Activated CD8-positive, alpha-beta memory T cell treated with anti-CD3 and anti-CD28 coated beads for 4 hours (primary cell): ENCODE measurements around the gene KCNJ18.
"Not testable (repeated sequence)": the region's sequence is repeated elsewhere in the genome, so short reads cannot be mapped to it uniquely, and the experiment has no call there.

Experiments
- DNase-seq, 2 donors: peaks; one replicate each; pipeline ENCODE4 v3.0.0-alpha.2; 2020; ENCODE audit warnings: low read depth in 2 of 2

The KCNJ18 gene

DNA sequence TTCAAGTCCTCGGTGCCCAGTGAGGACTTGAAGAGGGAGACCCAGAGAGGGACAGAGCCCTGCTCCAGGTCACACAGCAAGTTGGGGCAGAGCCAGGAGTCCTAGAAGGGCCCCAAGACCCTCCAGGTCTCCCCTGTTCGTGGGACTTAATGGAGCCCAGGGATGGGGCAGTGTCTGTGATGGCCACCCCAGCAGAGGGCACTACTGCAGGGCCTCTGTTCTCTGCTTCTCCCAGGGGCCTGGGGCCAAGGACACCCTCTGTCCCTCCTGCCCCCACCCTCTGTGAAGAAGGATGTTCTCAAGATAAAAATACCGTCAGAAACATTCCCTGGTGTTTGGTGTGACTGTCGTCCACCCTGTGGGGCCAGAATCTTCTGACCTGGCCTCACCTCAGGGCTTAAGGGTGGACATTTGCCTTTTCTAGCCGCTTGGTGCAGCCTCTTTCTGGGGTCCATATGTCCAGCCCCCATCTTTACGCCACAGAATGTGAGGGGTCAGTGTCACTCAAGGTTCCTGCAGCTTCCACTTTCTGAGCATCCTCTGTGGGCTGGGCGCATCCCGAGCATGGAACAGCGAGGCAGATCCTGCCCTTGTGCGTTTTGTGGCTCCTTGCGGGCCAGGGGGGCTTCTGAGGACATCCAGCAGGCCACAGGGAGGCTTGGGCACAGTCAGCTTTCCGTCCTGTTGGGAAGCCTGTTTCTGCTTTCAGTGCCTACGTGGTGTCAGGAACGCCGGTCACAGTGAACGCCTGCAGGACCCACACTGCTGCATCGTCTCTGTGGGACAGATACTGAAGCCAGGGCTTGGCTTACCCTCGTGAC is at the start of gene KCNJ18:
KCNJ18 (plus strand) TSS at position 641 of the 821 bp plus-strand sequence. CDS start 10,264 bp downstream, outside the sequence.
- not testable (repeated sequence) for DNase-seq

DNA sequence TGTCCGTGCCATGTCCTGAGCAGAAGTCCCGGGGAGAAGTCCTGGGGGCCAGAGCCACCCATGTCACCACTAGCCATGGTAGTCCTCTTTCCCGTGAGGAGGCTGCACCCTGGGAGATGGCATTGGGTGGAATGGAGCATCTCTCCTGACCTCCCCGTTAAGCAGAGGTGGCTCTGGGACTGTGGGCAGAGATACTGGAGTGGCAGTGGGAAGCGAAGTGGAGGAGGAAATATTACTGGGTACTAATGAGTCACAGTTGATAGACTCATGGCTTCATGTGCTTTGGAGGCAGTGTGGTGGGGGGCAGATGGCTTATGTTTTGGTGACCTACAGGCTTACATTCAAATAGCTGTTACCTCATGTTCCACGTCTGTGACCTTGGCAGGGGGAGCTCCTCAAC is 44.2 kb upstream of the KCNJ18 start:
- not testable (repeated sequence) for DNase-seq

DNA sequence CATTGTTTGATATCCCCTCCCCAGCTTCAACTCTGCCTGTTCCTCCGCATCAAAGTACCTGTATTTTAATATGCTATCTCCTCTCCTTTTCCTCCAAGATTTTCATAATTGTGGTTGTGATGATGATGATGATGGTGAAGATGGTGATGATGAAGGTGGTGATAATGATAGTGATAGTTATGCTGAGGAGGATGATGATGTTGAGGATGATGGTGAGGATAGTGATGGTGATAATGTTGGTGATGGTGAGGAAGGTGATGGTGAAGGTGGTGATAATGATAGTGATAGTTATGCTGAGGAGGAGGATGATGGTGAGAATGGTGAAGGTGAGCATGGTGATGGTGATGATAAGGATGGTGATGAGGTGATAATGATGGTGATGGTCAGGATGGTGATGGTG is 42.3 kb upstream of the KCNJ18 start:
- DNase-seq: not testable (repeated sequence)

GRCh38 chr17:21652049-21652448 is 40.3 kb upstream of the KCNJ18 start:
- DNase-seq: not testable (repeated sequence)

- not testable (repeated sequence) for DNase-seq
These were observed 39.1 kb upstream of the KCNJ18 start for GRCh38 chr17:21653211-21653610.

DNA sequence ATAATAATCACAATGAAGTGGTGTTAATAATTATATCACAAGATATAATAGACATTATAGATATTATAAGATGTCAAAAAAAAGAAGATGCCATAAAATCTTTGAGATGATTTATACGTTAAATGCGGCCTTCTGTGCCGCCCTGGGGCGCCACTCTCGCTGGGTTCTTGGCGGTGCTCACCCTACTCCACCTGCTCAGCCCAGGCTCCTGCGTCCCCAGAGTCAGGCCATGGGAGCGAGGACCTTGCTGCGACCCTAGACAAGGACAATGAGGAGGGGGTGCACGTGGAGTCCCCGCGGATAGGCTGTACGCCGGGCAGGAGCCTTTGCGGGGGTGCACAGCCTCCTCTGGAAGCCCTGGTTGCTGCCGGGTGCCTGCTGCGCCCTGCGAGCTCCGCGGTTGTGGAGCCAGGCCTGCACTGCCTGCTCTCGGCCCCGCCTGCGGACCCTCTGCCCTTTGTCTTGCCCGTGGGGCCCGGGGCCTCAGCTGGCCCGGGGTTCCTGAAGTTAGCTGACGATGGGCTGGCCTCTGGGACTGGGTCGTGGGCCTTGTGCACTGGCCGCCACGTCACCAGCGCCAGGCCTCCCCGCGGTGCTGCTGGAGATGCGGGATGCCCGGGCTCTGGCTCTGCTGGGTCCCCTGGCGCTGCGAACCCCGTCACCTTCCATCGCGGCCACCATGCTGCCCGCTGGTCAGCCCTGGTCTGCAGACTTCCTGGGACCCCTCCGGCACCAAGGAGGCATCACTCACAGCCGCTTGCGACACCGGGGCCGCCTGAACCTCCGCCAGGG is 35.6 kb upstream of the KCNJ18 start:
- not testable (repeated sequence) for DNase-seq

DNA sequence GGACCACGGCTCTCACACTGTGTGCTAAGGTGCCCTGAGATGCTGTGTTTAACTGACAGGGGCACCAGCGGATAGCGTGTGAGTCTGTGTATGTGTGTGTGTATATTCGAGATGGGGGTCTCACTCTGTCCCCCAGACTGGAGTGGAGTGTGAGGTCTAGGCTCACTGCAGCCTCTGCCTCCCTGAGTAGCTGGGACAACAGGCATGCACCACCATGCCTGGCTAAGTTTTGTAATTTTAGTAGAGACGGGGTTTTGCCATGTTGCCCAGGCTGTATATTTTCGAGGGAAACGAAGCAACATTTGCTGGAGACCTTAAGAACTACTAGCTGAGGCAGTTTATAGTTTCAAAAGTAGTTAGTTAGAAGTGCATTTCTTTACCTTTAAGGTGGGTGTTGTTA is 32.7 kb upstream of the KCNJ18 start:
- DNase-seq: not testable (repeated sequence)

DNA sequence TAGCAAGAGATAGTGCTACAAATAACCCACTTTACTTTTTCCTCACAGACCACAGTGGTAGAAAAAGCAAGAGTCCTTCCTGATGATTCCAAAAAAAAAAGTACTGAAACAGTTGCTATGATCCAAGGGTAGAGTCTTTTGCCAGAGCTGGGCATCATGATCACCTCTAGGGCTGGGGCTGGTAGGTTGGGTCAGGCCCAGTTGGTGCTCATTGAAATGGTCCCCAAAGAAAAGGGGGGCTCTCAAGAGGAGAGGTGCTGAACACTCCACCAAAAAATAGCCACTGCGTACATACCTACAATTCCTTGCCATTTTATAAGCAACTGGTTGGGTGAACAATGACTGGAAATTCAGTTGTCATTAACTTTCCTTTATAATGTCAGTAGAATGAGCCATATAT is 30.9 kb upstream of the KCNJ18 start:
- DNase-seq: not testable (repeated sequence)

DNA sequence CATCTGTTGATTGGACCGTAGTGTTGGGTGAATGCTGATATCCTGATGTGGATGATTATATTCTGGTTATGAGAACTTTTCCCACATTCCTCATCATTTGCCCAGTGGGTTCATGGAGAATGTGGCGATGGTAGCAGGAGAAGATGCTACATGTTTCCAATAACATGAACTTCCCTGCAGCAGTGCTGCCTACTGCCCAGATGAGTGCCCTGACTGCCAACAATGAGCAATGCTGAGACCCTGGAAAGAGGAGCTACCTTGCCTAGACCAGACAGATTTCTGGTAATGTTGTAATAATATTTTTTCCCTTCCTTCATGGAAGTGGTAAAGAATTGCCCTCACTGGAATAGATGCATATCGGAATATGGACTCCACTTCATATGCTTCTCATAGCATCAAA is 29.2 kb upstream of the KCNJ18 start:
- DNase-seq: not testable (repeated sequence)

- not testable (repeated sequence) for DNase-seq
These were observed 28.5 kb upstream of the KCNJ18 start for GRCh38 chr17:21663614-21664474.

DNA sequence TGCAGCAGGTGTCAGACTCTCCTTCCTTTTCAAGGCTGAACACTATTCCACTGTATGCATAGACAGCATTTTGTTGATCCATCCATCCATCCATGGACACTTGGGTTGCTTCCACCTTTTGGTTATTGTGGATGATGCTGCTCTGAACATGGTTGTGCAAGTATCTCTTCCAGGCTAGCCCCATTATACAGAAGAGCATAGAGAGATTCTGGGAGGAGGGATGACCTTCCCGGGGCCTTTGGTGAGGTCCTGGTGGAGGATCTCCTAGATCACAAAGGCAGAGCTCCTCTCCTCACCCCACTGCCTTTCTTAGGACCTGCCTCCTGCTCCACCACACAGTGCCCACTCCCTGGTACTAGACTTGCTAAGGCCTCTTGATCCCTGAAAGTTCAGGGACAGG is 27.2 kb upstream of the KCNJ18 start:
- not testable (repeated sequence) for DNase-seq

- DNase-seq: not testable (repeated sequence)
These were observed 26.3 kb upstream of the KCNJ18 start for GRCh38 chr17:21665935-21666493.

DNA sequence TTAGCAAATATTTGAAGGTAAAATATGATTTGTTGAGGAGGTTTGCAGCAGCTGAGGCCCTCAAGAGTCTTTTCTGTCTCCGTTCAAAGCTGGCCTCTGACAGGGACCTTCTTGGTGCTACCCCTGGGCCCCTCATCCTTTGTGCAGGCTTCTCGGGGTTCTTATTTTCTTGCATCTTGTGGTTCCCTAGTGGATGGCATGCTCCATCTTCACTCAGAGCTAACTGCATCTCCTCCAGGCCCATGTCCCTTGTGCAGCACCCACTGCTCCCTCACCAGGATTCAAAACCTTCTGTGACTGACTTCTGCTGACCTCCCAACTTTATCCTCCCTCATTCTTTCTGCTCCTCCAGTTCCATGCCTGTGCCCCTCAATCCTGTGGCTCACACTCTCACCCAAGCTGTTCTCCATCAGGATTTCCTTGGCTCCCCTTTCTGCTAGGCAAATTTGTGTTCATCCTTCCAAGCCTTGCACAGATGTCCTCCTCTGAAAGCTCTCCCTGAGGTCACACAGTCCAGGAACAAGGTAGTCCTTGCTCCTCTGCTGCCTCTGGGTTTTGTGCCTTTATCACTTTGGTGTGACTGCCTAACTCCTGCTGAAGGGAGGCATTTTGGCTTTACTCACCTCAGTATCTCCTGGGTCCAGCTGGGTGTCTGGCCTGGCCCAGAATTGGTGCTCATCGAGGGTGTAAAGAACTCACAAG is 25.5 kb upstream of the KCNJ18 start:
- DNase-seq: not testable (repeated sequence)

DNA sequence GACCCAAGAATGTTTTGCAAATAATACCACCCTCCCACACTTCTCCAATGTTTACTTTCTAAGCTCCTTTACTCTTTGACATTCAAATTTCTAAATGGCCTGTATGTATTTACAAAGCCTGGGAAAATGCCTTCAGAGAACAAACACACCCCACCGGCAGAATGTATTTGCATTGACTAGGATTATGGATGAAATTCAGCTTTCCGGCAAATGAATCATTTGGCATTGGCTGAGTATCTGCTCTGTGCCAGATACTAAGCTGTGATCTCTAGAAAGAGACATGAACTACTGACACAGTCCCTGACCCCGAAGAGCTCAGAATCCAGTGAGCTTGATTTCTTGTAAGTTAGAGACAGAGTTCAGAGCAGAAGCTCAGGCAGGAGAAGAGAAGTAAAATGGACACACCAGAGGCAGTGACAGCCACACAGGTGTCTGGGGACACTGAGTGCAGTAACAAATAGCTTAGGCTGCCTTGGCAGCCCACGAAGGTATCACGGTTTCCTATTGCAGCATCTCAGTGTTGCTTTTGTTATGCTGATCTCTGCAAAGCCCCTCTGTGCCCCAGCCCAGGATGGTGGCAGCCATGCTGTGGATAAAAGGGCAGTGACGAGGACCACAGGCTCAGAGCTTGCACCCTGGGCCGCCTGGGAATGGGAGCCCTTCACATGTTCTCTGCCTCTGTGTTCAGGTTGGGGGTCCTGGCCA is 24.8 kb upstream of the KCNJ18 start:
- DNase-seq: not testable (repeated sequence)

- DNase-seq: not testable (repeated sequence)
These were observed 24.2 kb upstream of the KCNJ18 start for GRCh38 chr17:21668118-21668488.

DNA sequence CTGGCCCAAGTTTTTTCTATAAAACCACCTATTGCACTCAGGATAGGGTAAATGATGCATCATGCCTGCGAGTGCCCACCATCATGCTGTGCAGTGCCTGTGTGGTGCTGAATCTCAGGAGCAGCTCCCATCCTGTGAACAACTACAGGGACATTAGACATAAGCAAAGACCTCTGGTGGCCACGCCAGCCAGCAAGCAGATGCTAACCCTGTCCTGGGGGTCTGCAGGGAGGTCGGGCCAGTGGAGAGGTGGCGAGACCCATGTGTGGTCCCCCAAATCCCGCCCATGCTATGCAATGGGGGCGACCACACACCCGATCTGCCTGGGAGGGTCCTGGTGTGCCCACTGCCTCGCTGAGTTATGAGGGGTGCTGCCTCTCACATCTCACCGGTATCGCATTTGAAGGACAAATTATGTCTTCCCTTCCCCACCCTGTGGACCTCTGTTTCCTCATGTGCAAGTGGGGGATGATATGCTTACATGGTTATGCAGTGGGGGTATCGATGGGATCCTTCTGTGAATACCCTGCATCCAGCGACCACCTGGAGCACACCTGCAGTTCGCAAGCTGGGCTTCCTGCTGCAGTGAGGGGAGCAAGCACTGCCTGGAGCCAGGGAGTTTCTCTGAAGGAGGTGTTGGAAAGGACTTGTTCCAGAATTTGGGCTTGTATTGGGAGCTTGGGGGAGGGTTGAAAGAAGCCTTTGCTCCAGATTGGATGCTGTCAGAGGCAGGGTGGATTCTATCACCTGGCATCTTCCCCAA is 23.4 kb upstream of the KCNJ18 start:
- DNase-seq: not testable (repeated sequence)

GRCh38 chr17:21669616-21670360 is 22.5 kb upstream of the KCNJ18 start:
- not testable (repeated sequence) for DNase-seq

DNA sequence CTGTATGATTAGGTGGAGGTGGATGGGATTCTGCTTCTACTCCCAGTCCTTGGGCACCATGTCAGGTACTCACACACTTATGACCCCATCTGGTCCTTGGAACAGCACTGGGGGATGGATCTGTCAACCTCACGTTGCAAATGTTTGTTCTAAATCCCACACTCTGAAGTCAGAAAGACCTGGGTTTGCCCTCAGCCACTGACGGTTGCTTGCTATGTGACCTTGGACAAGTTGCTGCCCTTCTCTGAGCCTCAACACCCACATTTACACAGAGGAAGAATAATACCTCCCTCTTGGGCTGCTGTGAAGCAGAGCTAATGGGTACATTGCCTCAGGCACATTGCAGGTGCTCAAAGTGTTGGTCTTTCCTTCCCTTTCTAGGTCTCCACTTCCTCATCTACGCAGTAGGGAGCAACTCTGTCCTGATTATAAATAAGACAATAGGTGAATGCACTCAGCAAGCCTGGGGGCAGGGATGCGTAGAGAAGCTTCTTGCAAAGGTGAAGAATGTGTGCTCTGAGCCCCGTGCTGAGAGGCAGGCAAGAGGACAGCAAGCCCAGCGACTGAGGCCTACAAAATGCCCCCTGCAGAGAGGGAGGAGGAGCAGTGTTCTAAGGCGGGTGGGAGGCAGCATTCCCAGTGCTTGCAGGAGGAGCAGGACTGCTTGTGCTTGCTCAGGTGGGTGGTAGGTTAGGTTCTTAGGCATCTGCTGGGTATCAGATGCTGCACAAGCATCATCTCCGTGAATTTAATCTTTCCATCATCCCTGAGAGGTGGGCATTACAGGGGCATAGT is 21.8 kb upstream of the KCNJ18 start:
- DNase-seq: not testable (repeated sequence)
